HG03442 (cell line): Measurements from ENCODE around the gene ALKBH6.
"Not testable (repeated sequence)": the region's sequence is repeated elsewhere in the genome, so short reads cannot be mapped to it uniquely, and the experiment has no call there.

ENCODE experiments used
- ATAC-seq: cut with Tn5 transposase; IDR thresholded peaks from one replicate; pipeline ENCODE4 v1.9.1; 2021; ENCODE audit warnings: mild to moderate bottlenecking, moderate library complexity; ENCODE audit not compliant: unreplicated experiment

Gene ALKBH6

GRCh38 chr19:35993923-35994598, 20.0 kb downstream of the ALKBH6 start:
- no peak for ATAC-seq

- no peak for ATAC-seq
Measured at GRCh38 chr19:35992907-35993765, 20.9 kb downstream of the ALKBH6 start.

- ATAC-seq = no peak
Measured at GRCh38 chr19:35991731-35992450, 22.1 kb downstream of the ALKBH6 start.

- no peak for ATAC-seq
Measured at GRCh38 chr19:35990771-35991730, 23.0 kb downstream of the ALKBH6 start.

GRCh38 chr19:35990156-35990555, 23.9 kb downstream of the ALKBH6 start:
- ATAC-seq = no peak

GRCh38 chr19:35988824-35989223, 25.2 kb downstream of the ALKBH6 start:
- ATAC-seq = no peak

GRCh38 chr19:35987571-35987896, 26.5 kb downstream of the ALKBH6 start:
- ATAC-seq = no peak

GRCh38 chr19:35986664-35987570, 27.1 kb downstream of the ALKBH6 start:
- ATAC-seq = no peak

GRCh38 chr19:35986111-35986510, 27.9 kb downstream of the ALKBH6 start:
- no peak for ATAC-seq

GRCh38 chr19:35983177-35983576, 30.8 kb downstream of the ALKBH6 start:
- no peak for ATAC-seq

- ATAC-seq = not testable (repeated sequence)
Measured at GRCh38 chr19:35980997-35981396, 33.0 kb downstream of the ALKBH6 start.

- ATAC-seq = no peak
Measured at GRCh38 chr19:35978832-35979365, 35.1 kb downstream of the ALKBH6 start.

GRCh38 chr19:35978271-35978670, 35.7 kb downstream of the ALKBH6 start:
- ATAC-seq = no peak

- ATAC-seq = no peak
Measured at GRCh38 chr19:35977446-35978222, 36.4 kb downstream of the ALKBH6 start.

- ATAC-seq = no peak
Measured at GRCh38 chr19:35975608-35976214, 38.3 kb downstream of the ALKBH6 start.

- ATAC-seq = no peak
Measured at GRCh38 chr19:35973487-35973886, 40.5 kb downstream of the ALKBH6 start.

- ATAC-seq = no peak
Measured at GRCh38 chr19:35966771-35967170, 47.2 kb downstream of the ALKBH6 start.

GRCh38 chr19:35963514-35963913, 50.5 kb downstream of the ALKBH6 start:
- no peak for ATAC-seq
